ENCODE results near the gene LDLRAP1.
"Not testable (repeated sequence)": the region's sequence is repeated elsewhere in the genome, so short reads cannot be mapped to it uniquely, and the experiment has no call there.

Gene LDLRAP1

GRCh38 chr1:25504706-25505595 is 38.5 kb upstream of the LDLRAP1 start:
- no peak overlapping the region for H3K4me3 ChIP-seq (ENCODE audit: control insufficient read depth in 1 of 7, extremely low read depth in 1 of 7, insufficient read depth in 4 of 7, low read depth in 2 of 7, low read length in 6 of 7)
- peaks cover 2 to 17% (median 12%) of the 10 kb centered on the region in 4 experiments for H3K4me1 ChIP-seq (ENCODE audit: control extremely low read depth in 1 of 4, control insufficient read depth in 4 of 4, insufficient read depth in 4 of 4, low read length in 3 of 4)
- no peak overlapping the region for H3K27ac ChIP-seq (ENCODE audit: insufficient read depth in 1 of 2, low read depth in 1 of 2, low read length in 2 of 2, poor library complexity in 1 of 2, severe bottlenecking in 2 of 2)
- no peak for DNase-seq
- no peaks in the 10 kb centered on the region for H3K9me3 ChIP-seq (ENCODE audit: control extremely low read depth in 1 of 5, control insufficient read depth in 4 of 5, insufficient read depth in 2 of 5, low read depth in 1 of 5, low read length in 4 of 5)
- no peaks in the 10 kb centered on the region for H3K27me3 ChIP-seq (replicated peaks in 2 of 5; ENCODE audit: control insufficient read depth in 4 of 5, insufficient read depth in 5 of 5, low read length in 4 of 5)
- ChIA-PET POLR2A (no interaction called here), CTCF (interaction anchor here (0.6 to 7.2 kb wide), 18 partner anchors 8 to 314 kb away, joined by 3 to 69 read pairs (median 3); no protein-coding TSS in a partner anchor)
- WGBS (ENCODE audit: insufficient coverage), result 57% methylated on average over 5 of the region's 9 CpGs
- peaks cover 0 to 23% (median 8%) of the 10 kb centered on the region in 4 experiments for H3K36me3 ChIP-seq (ENCODE audit: control insufficient read depth in 4 of 4, insufficient read depth in 4 of 4, low read length in 3 of 4)

GRCh38 chr1:25505656-25506385 is 37.6 kb upstream of the LDLRAP1 start:
- Histone ChIP-seq H3K9me3 (ENCODE audit: control extremely low read depth in 1 of 5, control insufficient read depth in 4 of 5, insufficient read depth in 2 of 5, low read depth in 1 of 5, low read length in 4 of 5) (no peaks in the 10 kb centered on the region), H3K27me3 (replicated peaks in 2 of 5; ENCODE audit: control insufficient read depth in 4 of 5, insufficient read depth in 5 of 5, low read length in 4 of 5) (no peaks in the 10 kb centered on the region), H3K27ac (ENCODE audit: insufficient read depth in 1 of 2, low read depth in 1 of 2, low read length in 2 of 2, poor library complexity in 1 of 2, severe bottlenecking in 2 of 2) (no peak overlapping the region), H3K4me3 (ENCODE audit: control insufficient read depth in 1 of 7, extremely low read depth in 1 of 7, insufficient read depth in 4 of 7, low read depth in 2 of 7, low read length in 6 of 7) (no peak overlapping the region), H3K4me1 (ENCODE audit: control extremely low read depth in 1 of 4, control insufficient read depth in 4 of 4, insufficient read depth in 4 of 4, low read length in 3 of 4) (peaks cover 2 to 17% (median 12%) of the 10 kb centered on the region in 4 experiments), H3K36me3 (ENCODE audit: control insufficient read depth in 4 of 4, insufficient read depth in 4 of 4, low read length in 3 of 4) (peaks cover 0 to 15% (median 4%) of the 10 kb centered on the region in 4 experiments)
- WGBS (ENCODE audit: insufficient coverage), result 63% methylated on average over 11 of the region's 14 CpGs
- CTCF ChIA-PET, result interaction anchor here (1.1 to 7.2 kb wide), 8 partner anchors 9 to 305 kb away, joined by 3 to 69 read pairs (median 8); no protein-coding TSS in a partner anchor
- POLR2A ChIA-PET, result no interaction called here
- DNase-seq, result peak in 2 of 3 donors; percentile 72 to 75

- H3K36me3 ChIP-seq (ENCODE audit: control insufficient read depth in 4 of 4, insufficient read depth in 4 of 4, low read length in 3 of 4); POLR2A ChIA-PET; DNase-seq; H3K4me3 ChIP-seq (ENCODE audit: control insufficient read depth in 1 of 7, extremely low read depth in 1 of 7, insufficient read depth in 4 of 7, low read depth in 2 of 7, low read length in 6 of 7); H3K9me3 ChIP-seq (ENCODE audit: control extremely low read depth in 1 of 5, control insufficient read depth in 4 of 5, insufficient read depth in 2 of 5, low read depth in 1 of 5, low read length in 4 of 5); H3K27ac ChIP-seq (ENCODE audit: insufficient read depth in 1 of 2, low read depth in 1 of 2, low read length in 2 of 2, poor library complexity in 1 of 2, severe bottlenecking in 2 of 2); H3K27me3 ChIP-seq (replicated peaks in 2 of 5; ENCODE audit: control insufficient read depth in 4 of 5, insufficient read depth in 5 of 5, low read length in 4 of 5): not testable (repeated sequence)
- peaks cover 2 to 17% (median 12%) of the 10 kb centered on the region in 4 experiments for H3K4me1 ChIP-seq (ENCODE audit: control extremely low read depth in 1 of 4, control insufficient read depth in 4 of 4, insufficient read depth in 4 of 4, low read length in 3 of 4)
- 82% methylated on average over 20 of the region's 37 CpGs for WGBS (ENCODE audit: insufficient coverage)
- CTCF ChIA-PET, result interaction anchor here (1.5 to 7.2 kb wide), 3 partner anchors 10 to 304 kb away, joined by 3 to 69 read pairs (median 20); no protein-coding TSS in a partner anchor
Measured at GRCh38 chr1:25506566-25507463, 36.6 kb upstream of the LDLRAP1 start.

- peaks cover 0 to 3% (median 0%) of the 10 kb centered on the region in 5 experiments for H3K9me3 ChIP-seq (ENCODE audit: control extremely low read depth in 1 of 5, control insufficient read depth in 4 of 5, insufficient read depth in 2 of 5, low read depth in 1 of 5, low read length in 4 of 5)
- no peak overlapping the region for H3K4me3 ChIP-seq (ENCODE audit: control insufficient read depth in 1 of 7, extremely low read depth in 1 of 7, insufficient read depth in 4 of 7, low read depth in 2 of 7, low read length in 6 of 7)
- no peaks in the 10 kb centered on the region for H3K36me3 ChIP-seq (ENCODE audit: control insufficient read depth in 4 of 4, insufficient read depth in 4 of 4, low read length in 3 of 4)
- no peaks in the 10 kb centered on the region for H3K4me1 ChIP-seq (ENCODE audit: control extremely low read depth in 1 of 4, control insufficient read depth in 4 of 4, insufficient read depth in 4 of 4, low read length in 3 of 4)
- WGBS (ENCODE audit: insufficient coverage), result 75% methylated on average over 4 of the region's 4 CpGs
- no peaks in the 10 kb centered on the region for H3K27me3 ChIP-seq (replicated peaks in 2 of 5; ENCODE audit: control insufficient read depth in 4 of 5, insufficient read depth in 5 of 5, low read length in 4 of 5)
- POLR2A ChIA-PET, result no interaction called here
- no peak for DNase-seq
- CTCF ChIA-PET, result interaction anchor here (0.9 to 1.4 kb wide), 3 partner anchors 10 to 289 kb away, joined by 3 to 4 read pairs (median 4); no protein-coding TSS in a partner anchor
- H3K27ac ChIP-seq (ENCODE audit: insufficient read depth in 1 of 2, low read depth in 1 of 2, low read length in 2 of 2, poor library complexity in 1 of 2, severe bottlenecking in 2 of 2), result no peak overlapping the region
Measured at GRCh38 chr1:25513666-25514065, 29.7 kb upstream of the LDLRAP1 start.

GRCh38 chr1:25515033-25515432 is 28.4 kb upstream of the LDLRAP1 start:
- 88% methylated on average over 1 of the region's 6 CpGs for WGBS (ENCODE audit: insufficient coverage)
- H3K36me3 ChIP-seq (ENCODE audit: control insufficient read depth in 4 of 4, insufficient read depth in 4 of 4, low read length in 3 of 4), result no peaks in the 10 kb centered on the region
- ChIA-PET POLR2A (no interaction called here), CTCF (interaction anchor here (0.8 to 4.8 kb wide), 2 partner anchors 11 to 27 kb away, joined by 3 to 47 read pairs; no protein-coding TSS in a partner anchor)
- H3K9me3 ChIP-seq (ENCODE audit: control extremely low read depth in 1 of 5, control insufficient read depth in 4 of 5, insufficient read depth in 2 of 5, low read depth in 1 of 5, low read length in 4 of 5), result peaks cover 0 to 3% (median 0%) of the 10 kb centered on the region in 5 experiments
- DNase-seq, result no peak
- H3K27ac ChIP-seq (ENCODE audit: insufficient read depth in 1 of 2, low read depth in 1 of 2, low read length in 2 of 2, poor library complexity in 1 of 2, severe bottlenecking in 2 of 2), result no peak overlapping the region
- H3K27me3 ChIP-seq (replicated peaks in 2 of 5; ENCODE audit: control insufficient read depth in 4 of 5, insufficient read depth in 5 of 5, low read length in 4 of 5), result no peaks in the 10 kb centered on the region
- H3K4me1 ChIP-seq (ENCODE audit: control extremely low read depth in 1 of 4, control insufficient read depth in 4 of 4, insufficient read depth in 4 of 4, low read length in 3 of 4), result no peaks in the 10 kb centered on the region
- H3K4me3 ChIP-seq (ENCODE audit: control insufficient read depth in 1 of 7, extremely low read depth in 1 of 7, insufficient read depth in 4 of 7, low read depth in 2 of 7, low read length in 6 of 7), result no peak overlapping the region

GRCh38 chr1:25516686-25517085 is 26.7 kb upstream of the LDLRAP1 start:
- WGBS (ENCODE audit: insufficient coverage), result 100% methylated on average over 3 of the region's 3 CpGs

More at GRCh38 chr1:25516686-25517085, 26.7 kb upstream of the LDLRAP1 start:
- Histone ChIP-seq H3K4me1 (ENCODE audit: control extremely low read depth in 1 of 4, control insufficient read depth in 4 of 4, insufficient read depth in 4 of 4, low read length in 3 of 4) (no peaks in the 10 kb centered on the region), H3K27me3 (replicated peaks in 2 of 5; ENCODE audit: control insufficient read depth in 4 of 5, insufficient read depth in 5 of 5, low read length in 4 of 5) (no peaks in the 10 kb centered on the region), H3K4me3 (ENCODE audit: control insufficient read depth in 1 of 7, extremely low read depth in 1 of 7, insufficient read depth in 4 of 7, low read depth in 2 of 7, low read length in 6 of 7) (no peak overlapping the region), H3K9me3 (ENCODE audit: control extremely low read depth in 1 of 5, control insufficient read depth in 4 of 5, insufficient read depth in 2 of 5, low read depth in 1 of 5, low read length in 4 of 5) (peaks cover 0 to 3% (median 0%) of the 10 kb centered on the region in 5 experiments), H3K36me3 (ENCODE audit: control insufficient read depth in 4 of 4, insufficient read depth in 4 of 4, low read length in 3 of 4) (no peaks in the 10 kb centered on the region), H3K27ac (ENCODE audit: insufficient read depth in 1 of 2, low read depth in 1 of 2, low read length in 2 of 2, poor library complexity in 1 of 2, severe bottlenecking in 2 of 2) (no peak overlapping the region)
- CTCF ChIA-PET, result interaction anchor here (0.6 to 4.8 kb wide), 4 partner anchors 13 to 293 kb away, joined by 3 to 47 read pairs (median 3); no protein-coding TSS in a partner anchor
- no peak for DNase-seq
- POLR2A ChIA-PET, result no interaction called here
